DND-41 (cell line): ENCODE measurements around the gene TEX19.

ENCODE experiments used
- CTCF ChIP-seq: IDR thresholded peaks from 2 replicates; pipeline ENCODE4 v1.5.1; 2012; ENCODE audit warnings: borderline replicate concordance, low read length, moderate library complexity, mild to moderate bottlenecking; ENCODE audit not compliant: poor library complexity, severe bottlenecking; ENCODE audit errors: extremely low read depth
- EZH2 ChIP-seq: IDR thresholded peaks from 3 replicates; pipeline ENCODE4 v1.6.1; 2012; ENCODE audit warnings: borderline replicate concordance, low read depth, mild to moderate bottlenecking, moderate library complexity, low read length, inconsistent platforms; ENCODE audit not compliant: severe bottlenecking

DNA sequence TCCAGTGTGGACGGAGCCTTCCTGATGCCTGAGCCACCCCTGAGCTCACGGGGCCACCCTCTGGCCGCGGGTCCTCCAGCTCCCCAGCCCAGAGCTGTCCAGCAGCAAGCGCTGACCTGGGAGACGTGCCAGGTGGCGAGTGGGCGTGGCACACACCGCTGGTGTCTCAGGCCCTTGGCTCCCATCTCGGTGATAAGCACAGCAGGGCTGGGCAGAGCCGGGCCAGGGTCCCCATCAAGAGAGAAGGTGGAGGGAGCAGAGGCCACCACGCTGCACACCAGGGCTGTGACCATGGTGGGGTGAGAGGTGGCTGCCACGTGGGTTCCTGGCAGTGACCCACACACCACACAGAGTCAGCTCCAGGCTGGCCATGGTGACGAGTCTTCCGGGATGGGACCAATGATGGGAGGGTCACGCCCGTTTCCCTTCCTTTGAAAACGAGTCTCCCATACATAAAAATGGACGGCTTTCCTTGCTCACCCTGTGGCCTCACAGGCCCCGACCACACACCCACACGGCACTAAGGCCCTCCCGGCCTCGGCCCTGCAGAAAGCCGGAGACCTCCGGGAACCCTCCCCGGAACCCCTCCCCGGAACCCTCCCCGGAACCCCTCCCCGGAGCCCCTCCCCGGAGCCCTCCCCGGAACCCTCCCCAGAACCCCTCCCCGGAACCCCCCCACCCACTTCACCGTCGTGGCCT, 29.3 kb downstream of the TEX19 start:
- TF ChIP-seq CTCF (no peak), EZH2 (no peak)
